Measurements from ENCODE around the gene CMBL.
"Not testable (repeated sequence)": the region's sequence is repeated elsewhere in the genome, so short reads cannot be mapped to it uniquely, and the experiment has no call there.

The CMBL gene

GRCh38 chr5:10310066-10310779, 2.5 kb upstream of the CMBL start:
- DNase-seq: no peak

- no peak for DNase-seq
Measured at GRCh38 chr5:10308844-10309243, 1.1 kb upstream of the CMBL start.

- DNase-seq: no peak
Measured at GRCh38 chr5:10306806-10307205, 896 bp downstream of the CMBL start.

GRCh38 chr5:10306114-10306513, 1.6 kb downstream of the CMBL start:
- no peak for DNase-seq

- no peak for DNase-seq
Measured at GRCh38 chr5:10304932-10305331, 2.8 kb downstream of the CMBL start.

- DNase-seq: no peak
Measured at GRCh38 chr5:10303699-10304170, 4.0 kb downstream of the CMBL start.

- no peak for DNase-seq
Measured at GRCh38 chr5:10303201-10303600, 4.5 kb downstream of the CMBL start.

DNA sequence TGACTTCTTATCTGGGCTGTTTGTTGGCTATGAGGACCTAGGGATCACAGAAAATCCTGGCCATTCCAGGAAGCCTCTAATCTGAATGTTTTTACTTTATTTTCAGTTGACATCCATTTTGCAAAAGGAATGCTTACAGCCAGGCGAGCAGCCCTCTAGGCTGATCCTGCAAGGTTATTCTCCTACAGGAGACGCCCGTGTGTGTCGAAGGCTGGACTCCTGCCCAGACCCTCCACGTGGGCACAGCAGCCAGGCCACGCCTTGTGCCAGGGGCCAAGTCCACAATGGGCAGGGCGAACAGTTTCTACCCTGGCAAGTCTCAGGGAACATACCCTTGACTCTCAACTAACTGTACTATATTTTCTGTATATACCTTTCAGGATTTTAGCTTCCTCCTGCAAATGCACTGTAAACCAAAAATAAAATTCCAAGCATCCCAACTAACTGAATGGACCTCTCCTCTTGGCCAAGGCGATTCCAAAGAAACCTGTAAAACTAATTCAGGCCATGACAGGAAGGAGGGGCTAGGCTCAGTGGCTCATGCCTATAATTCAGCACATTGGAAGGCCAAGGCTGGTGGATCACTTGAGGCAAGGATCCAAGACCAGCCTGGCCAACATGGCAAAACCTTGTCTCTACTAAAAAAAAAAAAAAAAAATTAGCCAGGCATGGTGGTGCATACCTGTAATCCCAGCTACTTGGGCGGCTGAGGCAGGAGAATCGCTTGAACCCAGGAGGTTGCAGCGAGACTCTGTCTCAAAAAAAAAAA, 5.7 kb downstream of the CMBL start:
- no peak for DNase-seq

DNA sequence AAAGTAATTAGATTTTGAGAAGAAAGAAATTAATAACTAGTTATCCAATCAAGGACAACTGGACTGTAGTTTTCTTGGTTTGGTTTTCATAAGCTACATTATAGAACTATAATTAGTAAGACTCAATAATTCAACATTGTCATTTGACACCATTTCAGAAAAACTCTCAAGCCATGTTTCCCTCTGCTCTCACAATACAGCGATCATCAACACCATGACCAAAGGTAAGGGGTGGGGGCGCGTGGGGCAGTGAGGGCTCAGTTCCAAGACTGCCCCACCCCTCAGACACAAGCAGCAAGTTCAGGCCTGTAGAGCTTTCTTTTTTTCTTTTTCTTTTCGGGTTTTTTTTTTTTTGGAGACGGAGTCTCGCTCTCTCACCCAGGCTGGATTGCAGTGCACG, 6.4 kb downstream of the CMBL start:
- no peak for DNase-seq

DNA sequence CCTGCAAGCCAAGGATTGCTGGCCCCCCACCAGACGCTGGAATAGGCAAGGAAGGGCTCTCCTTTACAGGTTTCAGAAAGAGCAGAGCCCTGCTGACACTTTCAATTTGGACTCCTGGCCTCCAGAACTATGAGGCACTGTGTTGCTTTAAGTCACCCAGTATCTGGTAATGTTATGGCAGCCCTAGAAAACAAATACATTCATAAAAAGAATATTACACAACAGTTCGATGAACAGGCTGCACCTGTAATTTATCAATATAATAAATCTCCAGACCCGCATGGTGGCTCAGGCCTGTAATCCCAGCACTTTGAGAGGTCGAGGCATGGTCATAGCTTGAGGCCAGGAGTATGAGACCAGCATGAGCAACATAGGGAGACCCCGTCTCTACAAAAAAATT, 7.5 kb downstream of the CMBL start:
- DNase-seq: no peak

GRCh38 chr5:10297646-10298204, 10.0 kb downstream of the CMBL start:
- DNase-seq: no peak

GRCh38 chr5:10295619-10296326, 11.9 kb downstream of the CMBL start:
- no peak for DNase-seq

GRCh38 chr5:10293907-10294662, 13.6 kb downstream of the CMBL start:
- DNase-seq: no peak

DNA sequence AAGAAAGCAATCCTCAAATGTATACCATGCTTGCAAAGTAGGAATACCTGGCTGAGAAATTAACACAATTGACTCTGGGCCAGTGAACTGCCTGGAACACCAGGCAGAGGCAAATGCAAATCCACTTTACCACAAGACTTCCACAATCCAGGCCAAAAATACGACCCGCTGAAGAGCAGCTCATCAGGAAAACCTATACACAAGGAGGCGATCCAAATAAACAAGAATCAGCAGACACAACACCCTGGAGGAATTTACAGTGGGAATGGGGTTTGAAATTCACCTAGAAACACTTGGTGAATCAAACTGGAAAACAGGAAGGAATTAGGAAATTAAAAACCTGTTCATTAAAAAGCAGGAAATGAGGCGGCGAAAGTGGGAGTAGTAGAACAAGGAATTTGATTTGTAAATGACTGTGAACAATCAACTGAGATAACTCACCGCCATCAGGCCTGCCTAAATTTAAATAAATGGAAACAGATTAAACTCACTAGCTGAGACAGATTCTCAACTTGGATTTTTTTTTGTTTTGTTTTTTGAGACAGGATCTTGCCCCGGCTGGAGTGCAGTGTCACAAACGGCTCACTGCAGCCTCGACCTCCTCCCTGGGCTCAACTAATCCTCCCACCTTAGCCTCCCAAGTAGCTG, 15.9 kb downstream of the CMBL start:
- DNase-seq: no peak

- no peak for DNase-seq
Measured at GRCh38 chr5:10290438-10290837, 17.3 kb downstream of the CMBL start.

- no peak for DNase-seq
Measured at GRCh38 chr5:10289991-10290390, 17.7 kb downstream of the CMBL start.

GRCh38 chr5:10289353-10289752, 18.3 kb downstream of the CMBL start:
- no peak for DNase-seq

GRCh38 chr5:10288592-10289219, 19.0 kb downstream of the CMBL start:
- DNase-seq: peak; percentile 65

DNA sequence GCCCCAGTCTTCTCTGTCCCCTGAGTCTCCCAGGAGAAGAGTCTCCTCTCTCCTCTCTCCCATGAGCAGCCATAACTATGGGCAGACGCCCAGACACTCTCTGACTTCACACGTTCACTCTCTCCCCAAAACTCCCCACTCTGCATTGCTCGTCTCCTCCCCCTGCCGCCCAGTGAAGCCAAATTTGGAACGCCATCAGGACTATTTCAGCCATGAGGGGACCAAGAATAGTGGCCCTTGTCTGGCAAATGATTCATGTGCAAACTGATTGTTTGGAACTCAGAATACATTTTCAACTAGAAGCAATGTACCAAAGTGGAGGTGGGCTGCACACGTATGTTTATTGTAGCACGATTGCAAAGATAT, 20.9 kb downstream of the CMBL start:
- DNase-seq: no peak

- peak; percentile 17 for DNase-seq
Measured at GRCh38 chr5:10286162-10286861, 21.4 kb downstream of the CMBL start.

- not testable (repeated sequence) for DNase-seq
Measured at GRCh38 chr5:10285362-10285761, 22.3 kb downstream of the CMBL start.

All from activated CD8-positive, alpha-beta memory T cell treated with anti-CD3 and anti-CD28 coated beads, Interleukin-2, amount 50 U/mL, for 48 hours (primary cell).